SU-DHL-6 (cell line): ENCODE data around the gene TSPO.

Source experiments
- H2AFZ ChIP-seq: fragments of 200-600 bp; sonication (generic); 2 replicates; pipeline ENCODE4 v1.6.1; 2014; ENCODE audit warnings: low read depth, mild to moderate bottlenecking, moderate library complexity, mixed read lengths, antibody characterized with exemption, low read length; ENCODE audit not compliant: severe bottlenecking
- H3F3A ChIP-seq: fragments of 200-600 bp; shearing (Covaris generic); 2 replicates; pipeline ENCODE4 v1.6.0; 2016; ENCODE audit warnings: antibody characterized with exemption, mild to moderate bottlenecking; ENCODE audit not compliant: insufficient read depth
- H3K27ac ChIP-seq: fragments of 200-600 bp; sonication (generic); 2 replicates; pipeline ENCODE4 v1.5.1; 2016; ENCODE audit warnings: low read depth, mild to moderate bottlenecking, low read length, moderate library complexity, mixed read lengths
- H3K27me3 ChIP-seq: fragments of 200-600 bp; sonication (generic), shearing (Covaris generic); 2 replicates; pipeline ENCODE4 v1.6.0; 2014; ENCODE audit warnings: mild to moderate bottlenecking, low read length
- H3K36me3 ChIP-seq: fragments of 200-600 bp; sonication (generic); 2 replicates; pipeline ENCODE4 v1.6.1; 2014; ENCODE audit warnings: mild to moderate bottlenecking, low read length, mixed read lengths
- H3K4me2 ChIP-seq: fragments of 300-600, 200-600 bp; shearing (Covaris generic), sonication (generic); 2 replicates; pipeline ENCODE4 v1.6.0; 2014; ENCODE audit warnings: low read length, low read depth, mild to moderate bottlenecking; ENCODE audit not compliant: poor library complexity, severe bottlenecking
- H3K4me3 ChIP-seq: fragments of 200-600 bp; sonication (generic); 2 replicates; pipeline ENCODE4 v1.5.1; 2014; ENCODE audit warnings: antibody characterized with exemption, low read length, mild to moderate bottlenecking, mixed read lengths; ENCODE audit not compliant: insufficient read depth, poor library complexity, severe bottlenecking
- H3K79me2 ChIP-seq: fragments of 200-600 bp; sonication (generic); 2 replicates; pipeline ENCODE4 v1.6.1; 2014; ENCODE audit warnings: mild to moderate bottlenecking, low read length, moderate library complexity; ENCODE audit not compliant: insufficient read depth
- H3K9ac ChIP-seq: fragments of 200-600 bp; sonication (generic); 2 replicates; pipeline ENCODE4 v1.7.0; 2014; ENCODE audit warnings: mild to moderate bottlenecking, low read length
- H3K9me2 ChIP-seq: fragments of 200-600 bp; sonication (generic); replicated peaks from 2 replicates; pipeline ENCODE4 v1.6.1; 2014; ENCODE audit warnings: low read length; ENCODE audit not compliant: insufficient read depth
- H3K9me3 ChIP-seq: fragments of 200-600 bp; sonication (generic); 2 replicates; pipeline ENCODE4 v1.6.1; 2014; ENCODE audit warnings: low read length, mixed read lengths; ENCODE audit not compliant: insufficient read depth
- H4K20me1 ChIP-seq: fragments of 200-600 bp; sonication (generic); 2 replicates; pipeline ENCODE4 v1.6.1; 2014; ENCODE audit warnings: low read depth, mild to moderate bottlenecking, antibody characterized with exemption, low read length, moderate library complexity, mixed read lengths
- EZH2phosphoT487 ChIP-seq: fragments of 200-600 bp; sonication (generic), shearing (Covaris generic); conservative IDR thresholded peaks from 2 replicates; pipeline ENCODE4 v1.6.1; 2018; ENCODE audit warnings: mild to moderate bottlenecking, antibody characterized with exemption, low read length, moderate library complexity, mixed read lengths
- TF ChIP-seq, protein P1 (sequence below): fragments of 200-600 bp; sonication (generic); IDR thresholded peaks from one replicate; pipeline ENCODE4 v1.5.1; 2017; ENCODE audit warnings: antibody characterized with exemption, mild to moderate bottlenecking, low read length, moderate library complexity; ENCODE audit not compliant: insufficient read depth, poor library complexity, severe bottlenecking

Gene TSPO

DNA sequence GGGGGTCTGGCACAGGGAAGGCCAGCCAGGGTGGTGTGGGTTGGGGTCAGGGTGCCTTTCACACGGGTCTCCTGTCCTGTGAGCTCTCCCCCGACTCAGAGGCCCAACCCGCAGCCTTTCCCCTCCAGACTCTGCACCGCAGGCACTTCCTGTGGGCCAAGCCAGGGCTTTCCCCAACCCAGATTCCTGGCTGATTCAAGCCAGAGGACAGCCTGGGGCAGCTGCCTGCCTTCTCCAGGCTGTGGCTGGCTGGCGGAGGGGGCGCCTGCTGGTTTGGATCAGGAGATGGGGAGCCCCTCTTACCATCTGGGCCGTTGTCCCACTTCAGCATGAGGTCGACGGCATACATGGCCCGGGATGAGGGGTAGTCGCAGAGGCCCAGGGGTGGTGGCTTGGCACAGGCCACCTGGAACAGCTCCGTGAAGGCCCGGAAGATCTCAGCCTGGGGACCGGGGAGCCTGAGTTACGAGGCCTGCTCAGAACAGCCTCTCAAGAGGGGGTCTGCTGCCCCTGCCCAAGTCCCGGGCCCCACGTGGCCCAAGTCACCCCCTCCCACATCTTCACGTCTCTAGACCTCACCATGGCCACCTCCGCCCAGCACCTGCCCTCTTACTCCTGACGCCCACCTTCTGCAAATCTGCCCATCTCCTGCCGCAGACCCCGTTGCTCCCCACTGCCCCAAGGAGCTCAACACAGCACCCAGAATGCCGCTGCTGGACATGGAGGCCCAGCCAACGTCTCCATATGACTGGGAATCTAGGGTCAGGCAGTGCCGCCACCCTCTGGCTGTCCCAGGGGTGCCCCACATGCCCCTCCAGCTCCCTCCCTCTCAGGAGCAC, 17.3 kb downstream of the TSPO start:
- Histone ChIP-seq H3K9me2 (no peaks in the 10 kb centered on the region), H2AFZ (no peak overlapping the region), H3K79me2 (no peaks in the 10 kb centered on the region), H3K4me2 (no peak overlapping the region), H3K27ac (no peak overlapping the region), H4K20me1 (no peaks in the 10 kb centered on the region), H3K4me3 (no peak overlapping the region), H3F3A (no peaks in the 10 kb centered on the region), H3K27me3 (no peaks in the 10 kb centered on the region), H3K9ac (no peak overlapping the region), H3K36me3 (no peaks in the 10 kb centered on the region), H3K9me3 (no peaks in the 10 kb centered on the region)
- no peak for TF ChIP-seq EZH2phosphoT487
- TF ChIP-seq, protein P1, sequence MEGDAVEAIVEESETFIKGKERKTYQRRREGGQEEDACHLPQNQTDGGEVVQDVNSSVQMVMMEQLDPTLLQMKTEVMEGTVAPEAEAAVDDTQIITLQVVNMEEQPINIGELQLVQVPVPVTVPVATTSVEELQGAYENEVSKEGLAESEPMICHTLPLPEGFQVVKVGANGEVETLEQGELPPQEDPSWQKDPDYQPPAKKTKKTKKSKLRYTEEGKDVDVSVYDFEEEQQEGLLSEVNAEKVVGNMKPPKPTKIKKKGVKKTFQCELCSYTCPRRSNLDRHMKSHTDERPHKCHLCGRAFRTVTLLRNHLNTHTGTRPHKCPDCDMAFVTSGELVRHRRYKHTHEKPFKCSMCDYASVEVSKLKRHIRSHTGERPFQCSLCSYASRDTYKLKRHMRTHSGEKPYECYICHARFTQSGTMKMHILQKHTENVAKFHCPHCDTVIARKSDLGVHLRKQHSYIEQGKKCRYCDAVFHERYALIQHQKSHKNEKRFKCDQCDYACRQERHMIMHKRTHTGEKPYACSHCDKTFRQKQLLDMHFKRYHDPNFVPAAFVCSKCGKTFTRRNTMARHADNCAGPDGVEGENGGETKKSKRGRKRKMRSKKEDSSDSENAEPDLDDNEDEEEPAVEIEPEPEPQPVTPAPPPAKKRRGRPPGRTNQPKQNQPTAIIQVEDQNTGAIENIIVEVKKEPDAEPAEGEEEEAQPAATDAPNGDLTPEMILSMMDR: no peak

DNA sequence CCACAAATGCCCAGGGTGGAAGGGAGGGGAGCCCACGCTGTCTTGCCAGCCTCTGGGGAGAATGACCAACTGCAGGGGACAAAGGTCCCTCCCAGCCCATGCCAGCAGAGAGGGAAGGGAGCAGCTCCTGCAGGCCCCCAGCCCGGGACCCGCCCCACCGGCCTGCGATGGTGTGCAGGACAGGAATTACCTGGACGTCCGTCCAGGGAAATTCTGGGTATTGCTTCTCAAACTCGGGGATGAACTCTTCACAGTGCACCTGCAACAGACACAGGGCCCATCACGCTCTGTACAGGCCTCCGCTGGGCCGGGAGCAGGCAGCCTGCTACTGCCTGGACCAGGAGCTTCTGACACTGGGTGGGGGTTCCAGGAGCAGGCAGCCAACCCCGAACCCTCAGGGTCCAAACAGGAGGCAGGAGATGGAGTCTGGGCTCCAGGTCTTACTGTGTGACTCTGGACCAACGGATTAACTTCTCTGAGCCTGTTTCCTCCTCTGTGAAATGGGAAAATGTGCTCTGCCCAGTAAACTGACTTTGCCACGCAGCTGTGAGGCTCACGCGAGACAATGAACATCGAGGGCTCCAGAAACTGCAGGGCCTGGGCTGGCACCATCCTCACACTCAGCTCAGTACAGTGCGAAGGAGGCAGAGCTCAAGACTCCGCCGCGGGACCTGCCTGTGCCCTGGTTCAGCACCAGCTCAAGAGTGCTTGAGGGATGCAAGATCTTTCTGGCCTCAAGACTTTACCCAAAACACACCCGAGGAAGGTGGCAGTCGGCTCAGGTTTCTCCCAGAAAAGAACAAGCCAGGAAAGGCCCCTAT, 18.2 kb downstream of the TSPO start:
- no peaks in the 10 kb centered on the region for H3K27me3 ChIP-seq
- H4K20me1 ChIP-seq: no peaks in the 10 kb centered on the region
- no peak overlapping the region for H3K9ac ChIP-seq
- no peak overlapping the region for H2AFZ ChIP-seq
- H3F3A ChIP-seq: no peaks in the 10 kb centered on the region
- H3K27ac ChIP-seq: no peak overlapping the region
- no peaks in the 10 kb centered on the region for H3K9me2 ChIP-seq
- TF ChIP-seq, protein P1: no peak
- no peak for TF ChIP-seq EZH2phosphoT487
- H3K4me3 ChIP-seq: no peak overlapping the region
- H3K36me3 ChIP-seq: no peaks in the 10 kb centered on the region
- no peaks in the 10 kb centered on the region for H3K9me3 ChIP-seq
- no peaks in the 10 kb centered on the region for H3K79me2 ChIP-seq
- no peak overlapping the region for H3K4me2 ChIP-seq

DNA sequence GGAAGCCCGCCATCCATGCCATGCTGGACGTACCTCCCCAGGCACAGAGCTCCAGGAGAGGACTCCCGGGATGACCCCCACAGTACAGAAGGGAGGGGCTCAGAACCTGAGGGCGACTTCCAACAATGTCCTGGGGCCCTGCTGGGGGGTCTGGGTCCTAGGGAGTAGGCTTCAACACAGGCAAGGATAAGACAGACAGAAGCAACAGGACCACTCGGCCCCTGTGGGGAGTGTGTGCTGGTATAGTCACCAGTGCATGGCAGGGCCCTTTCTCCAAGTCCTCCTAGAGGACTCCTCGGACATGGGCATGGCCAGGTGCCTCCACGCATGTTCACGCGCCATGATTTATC, 18.7 kb downstream of the TSPO start:
- TF ChIP-seq, protein P1: no peak
- H3K27me3 ChIP-seq: no peaks in the 10 kb centered on the region
- no peaks in the 10 kb centered on the region for H3K9me2 ChIP-seq
- H4K20me1 ChIP-seq: no peaks in the 10 kb centered on the region
- no peak overlapping the region for H3K4me3 ChIP-seq
- H2AFZ ChIP-seq: no peak overlapping the region
- no peak overlapping the region for H3K4me2 ChIP-seq
- no peaks in the 10 kb centered on the region for H3K9me3 ChIP-seq
- no peaks in the 10 kb centered on the region for H3F3A ChIP-seq
- H3K36me3 ChIP-seq: no peaks in the 10 kb centered on the region
- no peaks in the 10 kb centered on the region for H3K79me2 ChIP-seq
- H3K27ac ChIP-seq: no peak overlapping the region
- H3K9ac ChIP-seq: no peak overlapping the region
